ENCODE measurements around the gene PBRM1. TPM values are rescaled to one million over a fixed set of nuclear protein-coding genes. Genes with fewer than 3 reads are reported as not detected.

Gene PBRM1
- total RNA-seq, 1 donor from 2014 or later = 192 TPM

DNA sequence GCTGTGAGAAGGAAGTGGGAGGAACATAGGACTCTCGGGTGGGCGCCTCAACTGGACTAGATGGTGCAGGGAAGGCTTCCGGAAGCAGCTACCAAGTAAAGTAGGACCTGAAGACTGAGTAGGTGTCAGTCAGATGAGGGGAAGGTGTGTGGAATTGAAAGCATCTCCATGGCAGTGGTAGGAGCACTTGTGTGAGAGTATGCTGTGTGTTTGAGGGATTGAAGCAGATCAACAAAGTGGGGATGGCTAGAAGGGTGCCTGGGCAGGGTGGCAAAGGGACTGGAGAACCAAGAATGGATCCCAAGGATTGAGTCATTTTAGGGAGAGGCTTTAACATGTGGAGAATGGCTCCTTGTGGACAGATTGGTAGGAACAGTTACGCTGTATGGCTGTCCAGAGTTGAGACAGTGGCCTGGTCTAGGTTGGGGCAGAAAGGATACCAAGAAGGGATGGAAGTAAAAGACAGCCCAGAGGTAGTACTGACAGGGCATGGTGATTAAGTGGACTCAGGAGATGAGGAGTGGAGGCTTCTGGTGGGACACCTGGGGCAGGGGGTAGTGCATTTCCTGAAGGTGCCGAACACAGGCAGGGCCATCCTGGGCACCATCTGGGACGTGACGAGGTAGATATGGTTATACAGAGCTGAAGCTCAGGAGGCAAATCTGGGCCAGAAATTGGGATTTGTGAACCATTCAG lies 147.8 kb downstream of the PBRM1 start:
- Mint-ChIP-seq H3K9me3 (ENCODE audit: unreplicated experiment) (peaks cover 14% of the 10 kb centered on the region), H3K27ac (ENCODE audit: unreplicated experiment) (peak overlapping the region; percentile 21), H3K4me1 (ENCODE audit: low read depth, unreplicated experiment) (peaks cover 23% of the 10 kb centered on the region), H3K27me3 (ENCODE audit: unreplicated experiment) (peaks cover 10% of the 10 kb centered on the region), H3K4me3 (ENCODE audit: unreplicated experiment) (peak overlapping the region; percentile 98), H3K36me3 (ENCODE audit: unreplicated experiment) (no peaks in the 10 kb centered on the region)
- TF ChIP-seq, protein P1, sequence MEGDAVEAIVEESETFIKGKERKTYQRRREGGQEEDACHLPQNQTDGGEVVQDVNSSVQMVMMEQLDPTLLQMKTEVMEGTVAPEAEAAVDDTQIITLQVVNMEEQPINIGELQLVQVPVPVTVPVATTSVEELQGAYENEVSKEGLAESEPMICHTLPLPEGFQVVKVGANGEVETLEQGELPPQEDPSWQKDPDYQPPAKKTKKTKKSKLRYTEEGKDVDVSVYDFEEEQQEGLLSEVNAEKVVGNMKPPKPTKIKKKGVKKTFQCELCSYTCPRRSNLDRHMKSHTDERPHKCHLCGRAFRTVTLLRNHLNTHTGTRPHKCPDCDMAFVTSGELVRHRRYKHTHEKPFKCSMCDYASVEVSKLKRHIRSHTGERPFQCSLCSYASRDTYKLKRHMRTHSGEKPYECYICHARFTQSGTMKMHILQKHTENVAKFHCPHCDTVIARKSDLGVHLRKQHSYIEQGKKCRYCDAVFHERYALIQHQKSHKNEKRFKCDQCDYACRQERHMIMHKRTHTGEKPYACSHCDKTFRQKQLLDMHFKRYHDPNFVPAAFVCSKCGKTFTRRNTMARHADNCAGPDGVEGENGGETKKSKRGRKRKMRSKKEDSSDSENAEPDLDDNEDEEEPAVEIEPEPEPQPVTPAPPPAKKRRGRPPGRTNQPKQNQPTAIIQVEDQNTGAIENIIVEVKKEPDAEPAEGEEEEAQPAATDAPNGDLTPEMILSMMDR (IDR thresholded peaks at IDR 0.05; ENCODE audit: partially characterized antibody, unreplicated experiment) = no peak
- DNase-seq = no peak

DNA sequence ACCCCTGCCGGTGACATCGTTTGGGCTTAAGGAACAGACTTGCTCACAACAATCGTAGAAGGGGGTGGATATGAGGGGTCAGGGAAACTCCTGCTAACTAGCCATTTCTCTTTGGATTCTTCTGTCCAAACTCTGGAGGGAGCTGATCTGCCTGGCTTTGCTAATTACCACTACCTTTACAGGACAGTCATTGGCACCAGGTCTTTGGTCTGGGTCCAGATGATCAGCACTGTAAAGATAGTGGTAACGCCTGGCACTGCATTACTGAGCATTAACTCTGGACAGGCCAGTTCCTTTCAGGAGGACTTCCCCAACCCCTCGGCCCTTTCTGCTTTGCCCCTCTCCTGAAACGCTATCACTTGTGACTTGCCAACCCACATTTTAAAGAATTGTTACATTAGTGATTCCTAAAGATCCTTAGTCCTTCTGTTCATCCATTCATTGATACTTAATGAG lies 148.5 kb downstream of the PBRM1 start:
- Mint-ChIP-seq H3K27ac (ENCODE audit: unreplicated experiment) (peak overlapping the region; percentile 91), H3K4me1 (ENCODE audit: low read depth, unreplicated experiment) (peaks cover 26% of the 10 kb centered on the region)

GRCh38 chr3:52536369-52537164 lies 149.1 kb downstream of the PBRM1 start, which contains the start of gene UQCC5:
Gene UQCC5 (plus strand): TSS chr3:52536605. CDS start chr3:52536756, 151 bp downstream.
- Mint-ChIP-seq H3K4me3 (ENCODE audit: unreplicated experiment) (peak within 1 kb of the TSS; percentile 98), H3K4me1 (ENCODE audit: low read depth, unreplicated experiment) (peaks cover 27% of the 10 kb centered on the region), H3K9me3 (ENCODE audit: unreplicated experiment) (peaks cover 16% of the 10 kb centered on the region), H3K36me3 (ENCODE audit: unreplicated experiment) (no peaks in the 10 kb centered on the region), H3K27me3 (ENCODE audit: unreplicated experiment) (peaks cover 14% of the 10 kb centered on the region), H3K27ac (ENCODE audit: unreplicated experiment) (peak within 1 kb of the TSS; percentile 91)
- TF ChIP-seq, protein P1 (IDR thresholded peaks at IDR 0.05; ENCODE audit: partially characterized antibody, unreplicated experiment) = no peak
- DNase-seq = peak; percentile 96

More for the DNA sequence above, 148.5 kb downstream of the PBRM1 start:
- no peak for DNase-seq
- Mint-ChIP-seq H3K36me3 (ENCODE audit: unreplicated experiment) (no peaks in the 10 kb centered on the region), H3K9me3 (ENCODE audit: unreplicated experiment) (peaks cover 16% of the 10 kb centered on the region), H3K27me3 (ENCODE audit: unreplicated experiment) (peaks cover 14% of the 10 kb centered on the region), H3K4me3 (ENCODE audit: unreplicated experiment) (peak overlapping the region; percentile 98)
- TF ChIP-seq, protein P1 (IDR thresholded peaks at IDR 0.05; ENCODE audit: partially characterized antibody, unreplicated experiment) = no peak

DNA sequence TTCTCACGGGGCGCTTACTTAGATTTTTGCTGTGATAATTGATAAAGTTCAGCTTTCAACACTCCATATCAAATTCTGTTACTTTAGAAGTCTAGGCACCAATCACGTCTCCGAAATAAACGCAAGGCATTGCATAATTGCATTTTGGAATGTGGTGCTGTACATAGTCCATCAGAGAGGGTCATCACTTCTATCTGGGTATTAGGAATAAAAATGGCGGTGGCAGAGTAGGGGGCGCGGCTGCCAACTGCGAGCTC lies 149.7 kb downstream of the PBRM1 start:
- Mint-ChIP-seq H3K27ac (ENCODE audit: unreplicated experiment) (peak overlapping the region; percentile 75), H3K27me3 (ENCODE audit: unreplicated experiment) (peaks cover 14% of the 10 kb centered on the region), H3K9me3 (ENCODE audit: unreplicated experiment) (peaks cover 16% of the 10 kb centered on the region), H3K4me3 (ENCODE audit: unreplicated experiment) (peak overlapping the region; percentile 69), H3K36me3 (ENCODE audit: unreplicated experiment) (no peaks in the 10 kb centered on the region), H3K4me1 (ENCODE audit: low read depth, unreplicated experiment) (peaks cover 27% of the 10 kb centered on the region)
- TF ChIP-seq, protein P1 (IDR thresholded peaks at IDR 0.05; ENCODE audit: partially characterized antibody, unreplicated experiment) = no peak
- no peak for DNase-seq

Data from glutamatergic neuron (in vitro differentiated cells).